SK-N-SH treated with all-trans-retinoic acid at 6 μM for 48 hours (cell line): ENCODE results near the gene CCNY.

ENCODE experiments used
- ATAC-seq: fragments of 200-7000 bp; cut with Tn5 transposase; 3 replicates; pipeline ENCODE4 v1.9.1; 2020; ENCODE audit warnings: mild to moderate bottlenecking, moderate library complexity
- ARNTL ChIP-seq: fragments of 450-650 bp; formaldehyde crosslinking; IDR thresholded peaks from 2 replicates; pipeline ENCODE4 v1.5.0; 2020; ENCODE audit warnings: low read depth, mild to moderate bottlenecking, moderate library complexity, borderline replicate concordance
- BACH2 ChIP-seq: fragments of 250-450 bp; sonication (Bioruptor Pico); IDR thresholded peaks from 2 replicates; pipeline ENCODE4 v1.9.0; 2021; ENCODE audit warnings: mild to moderate bottlenecking, borderline replicate concordance
- GLIS3 ChIP-seq: fragments of 250-450 bp; sonication (Bioruptor Pico); IDR thresholded peaks from 2 replicates; pipeline ENCODE4 v1.5.0; 2020; ENCODE audit warnings: mild to moderate bottlenecking, moderate library complexity
- ISL1 ChIP-seq: fragments of 250-450 bp; sonication (Bioruptor Pico); IDR thresholded peaks from 2 replicates; pipeline ENCODE4 v2.1.2; 2022; ENCODE audit warnings: mild to moderate bottlenecking, moderate library complexity
- OSR1 ChIP-seq: fragments of 250-450 bp; sonication (Bioruptor Pico); IDR thresholded peaks from 2 replicates; pipeline ENCODE4 v1.8.0; 2022; ENCODE audit warnings: moderate library complexity, mild to moderate bottlenecking, inconsistent platforms
- PPARA ChIP-seq: fragments of 250-450 bp; sonication (Bioruptor Pico); IDR thresholded peaks from 2 replicates; pipeline ENCODE4 v1.5.0; 2020; ENCODE audit warnings: mild to moderate bottlenecking, borderline replicate concordance
- SNAI2 ChIP-seq: fragments of 250-450 bp; sonication (Bioruptor Pico); IDR thresholded peaks from 2 replicates; pipeline ENCODE4 v1.5.0; 2020; ENCODE audit warnings: mild to moderate bottlenecking, moderate library complexity
- TCF4 ChIP-seq: fragments of 250-450 bp; sonication (Bioruptor Pico); IDR thresholded peaks from 2 replicates; pipeline ENCODE4 v1.8.0; 2021; ENCODE audit warnings: mild to moderate bottlenecking, moderate library complexity, borderline replicate concordance
- ZC3H10 ChIP-seq: fragments of 250-450 bp; sonication (Bioruptor Pico); IDR thresholded peaks from 2 replicates; pipeline ENCODE4 v1.5.1; 2021; ENCODE audit warnings: mild to moderate bottlenecking, moderate library complexity
- ZFP3 ChIP-seq: fragments of 250-450 bp; sonication (Bioruptor Pico); IDR thresholded peaks from 2 replicates; pipeline ENCODE4 v1.5.0; 2020; ENCODE audit warnings: mild to moderate bottlenecking, moderate library complexity
- ZFP30 ChIP-seq: fragments of 450-650 bp; formaldehyde crosslinking; IDR thresholded peaks from 2 replicates; pipeline ENCODE4 v1.5.0; 2022; ENCODE audit warnings: mild to moderate bottlenecking, moderate library complexity
- ZNF565 ChIP-seq: fragments of 450-650 bp; formaldehyde crosslinking; conservative IDR thresholded peaks from 2 replicates; pipeline ENCODE4 v1.5.0; 2020; ENCODE audit warnings: low read depth, mild to moderate bottlenecking, moderate library complexity
- ZNF70 ChIP-seq: fragments of 450-650 bp; formaldehyde crosslinking; IDR thresholded peaks from 2 replicates; pipeline ENCODE4 v1.5.0; 2020; ENCODE audit warnings: mild to moderate bottlenecking, moderate library complexity
- ZNF8 ChIP-seq: fragments of 450-650 bp; formaldehyde crosslinking; IDR thresholded peaks from 2 replicates; pipeline ENCODE4 v1.5.0; 2020; ENCODE audit warnings: mild to moderate bottlenecking, moderate library complexity
- TF ChIP-seq, protein P1 (sequence below): fragments of 250-450 bp; sonication (Bioruptor Pico); IDR thresholded peaks from 2 replicates; pipeline ENCODE4 v1.5.1; 2020; ENCODE audit warnings: low read depth, mild to moderate bottlenecking, moderate library complexity
- TF ChIP-seq, protein P2 (sequence below): fragments of 250-450 bp; sonication (Bioruptor Pico); IDR thresholded peaks from 2 replicates; pipeline ENCODE4 v1.8.0; 2020; ENCODE audit warnings: mild to moderate bottlenecking, moderate library complexity, borderline replicate concordance
- TF ChIP-seq, protein P3 (sequence below): fragments of 250-450 bp; sonication (Bioruptor Pico); IDR thresholded peaks from 2 replicates; pipeline ENCODE4 v1.5.1; 2021; ENCODE audit warnings: mild to moderate bottlenecking, moderate library complexity
- TF ChIP-seq, protein P4 (sequence below): fragments of 250-450 bp; sonication (Bioruptor Pico); IDR thresholded peaks from 2 replicates; pipeline ENCODE4 v1.5.0; 2020; ENCODE audit warnings: mild to moderate bottlenecking, moderate library complexity

CCNY gene

DNA sequence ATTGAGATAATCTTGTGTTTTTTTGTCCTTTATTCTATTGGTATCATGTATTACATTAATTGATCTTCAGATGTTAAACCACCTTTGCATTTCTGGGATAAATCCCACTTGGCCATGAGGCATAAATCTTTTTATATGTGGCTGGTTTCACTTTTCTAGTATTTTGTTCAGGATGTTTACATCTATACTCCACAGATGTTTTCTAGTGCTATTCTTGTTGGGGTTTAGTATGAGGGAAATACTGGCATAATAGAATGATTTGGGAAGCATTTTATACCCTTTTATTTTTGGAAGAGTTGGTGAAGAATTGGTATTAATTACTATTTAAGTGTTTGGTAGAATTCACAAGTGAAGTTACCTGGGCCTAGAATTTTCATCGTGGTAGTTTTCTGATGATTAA, 41.8 kb upstream of the CCNY start (continued):
- TF ChIP-seq, protein P1, sequence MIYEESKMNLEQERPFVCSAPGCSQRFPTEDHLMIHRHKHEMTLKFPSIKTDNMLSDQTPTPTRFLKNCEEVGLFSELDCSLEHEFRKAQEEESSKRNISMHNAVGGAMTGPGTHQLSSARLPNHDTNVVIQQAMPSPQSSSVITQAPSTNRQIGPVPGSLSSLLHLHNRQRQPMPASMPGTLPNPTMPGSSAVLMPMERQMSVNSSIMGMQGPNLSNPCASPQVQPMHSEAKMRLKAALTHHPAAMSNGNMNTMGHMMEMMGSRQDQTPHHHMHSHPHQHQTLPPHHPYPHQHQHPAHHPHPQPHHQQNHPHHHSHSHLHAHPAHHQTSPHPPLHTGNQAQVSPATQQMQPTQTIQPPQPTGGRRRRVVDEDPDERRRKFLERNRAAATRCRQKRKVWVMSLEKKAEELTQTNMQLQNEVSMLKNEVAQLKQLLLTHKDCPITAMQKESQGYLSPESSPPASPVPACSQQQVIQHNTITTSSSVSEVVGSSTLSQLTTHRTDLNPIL (CRISPR knock-in tag) = no peak
- TF ChIP-seq ZNF70 (CRISPR knock-in tag) = no peak
- TF ChIP-seq ZNF8 (CRISPR knock-in tag) = no peak
- no peak for TF ChIP-seq BACH2 (CRISPR knock-in tag)
- no peak for TF ChIP-seq SNAI2 (CRISPR knock-in tag)
- TF ChIP-seq PPARA (CRISPR knock-in tag) = no peak

DNA sequence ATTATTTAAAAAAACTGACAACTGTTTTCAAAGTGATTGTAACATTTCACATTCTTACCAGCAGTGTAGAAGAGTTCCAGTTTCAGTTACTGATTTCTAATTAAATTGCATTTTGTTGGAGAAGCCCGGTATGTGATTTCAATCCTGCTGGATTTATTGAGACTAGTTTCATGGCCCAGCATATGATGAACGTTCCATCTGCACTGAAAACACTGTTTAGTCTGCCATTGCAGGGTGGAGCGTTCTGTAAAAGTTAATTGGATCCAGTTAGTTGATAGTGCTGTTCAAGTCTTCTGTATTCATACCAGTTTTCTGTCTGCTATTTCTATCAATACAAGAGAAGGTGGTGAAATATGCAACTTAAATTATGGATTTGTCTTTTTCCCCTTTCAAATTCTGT, 37.3 kb upstream of the CCNY start:
- no peak for ATAC-seq
- TF ChIP-seq BACH2 (CRISPR knock-in tag) (no peak), ZFP3 (CRISPR knock-in tag) (no peak)

DNA sequence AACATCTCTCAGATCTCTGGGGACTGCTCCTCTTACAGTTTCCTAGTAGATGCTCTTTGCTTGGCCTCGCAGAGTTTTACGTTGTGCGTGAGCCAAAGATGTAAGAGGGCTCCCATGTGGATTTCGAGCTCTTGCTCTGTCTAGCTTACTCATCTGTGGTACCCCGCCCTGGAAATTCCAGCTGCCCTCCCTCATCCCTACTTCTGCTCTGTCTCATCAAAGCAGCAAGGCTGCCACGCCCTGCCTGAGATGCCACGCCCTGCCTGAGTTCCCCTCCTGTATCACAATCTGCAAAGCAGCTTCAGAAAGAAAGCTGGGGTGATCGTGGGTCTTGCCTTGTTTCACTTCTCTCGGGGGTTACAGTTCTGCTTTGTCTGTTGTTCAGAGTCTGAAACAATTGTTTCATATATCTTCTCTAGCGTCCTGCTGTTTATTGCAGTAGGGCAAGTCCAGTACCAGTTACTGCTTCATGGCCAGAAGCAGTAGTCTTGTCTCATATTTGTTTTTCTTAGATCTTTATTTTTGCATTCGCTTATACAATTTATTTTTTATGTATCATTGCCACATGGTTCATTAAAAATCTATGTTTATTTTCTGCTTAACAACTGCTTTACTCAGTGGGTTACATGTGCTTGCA, 36.1 kb upstream of the CCNY start:
- no peak; the same call in 2 of the 3 replicates for ATAC-seq
- TF ChIP-seq ZNF565 (CRISPR knock-in tag) = no peak
- TF ChIP-seq, protein P1 (CRISPR knock-in tag) = no peak
- no peak for TF ChIP-seq SNAI2 (CRISPR knock-in tag)
- TF ChIP-seq, protein P2, sequence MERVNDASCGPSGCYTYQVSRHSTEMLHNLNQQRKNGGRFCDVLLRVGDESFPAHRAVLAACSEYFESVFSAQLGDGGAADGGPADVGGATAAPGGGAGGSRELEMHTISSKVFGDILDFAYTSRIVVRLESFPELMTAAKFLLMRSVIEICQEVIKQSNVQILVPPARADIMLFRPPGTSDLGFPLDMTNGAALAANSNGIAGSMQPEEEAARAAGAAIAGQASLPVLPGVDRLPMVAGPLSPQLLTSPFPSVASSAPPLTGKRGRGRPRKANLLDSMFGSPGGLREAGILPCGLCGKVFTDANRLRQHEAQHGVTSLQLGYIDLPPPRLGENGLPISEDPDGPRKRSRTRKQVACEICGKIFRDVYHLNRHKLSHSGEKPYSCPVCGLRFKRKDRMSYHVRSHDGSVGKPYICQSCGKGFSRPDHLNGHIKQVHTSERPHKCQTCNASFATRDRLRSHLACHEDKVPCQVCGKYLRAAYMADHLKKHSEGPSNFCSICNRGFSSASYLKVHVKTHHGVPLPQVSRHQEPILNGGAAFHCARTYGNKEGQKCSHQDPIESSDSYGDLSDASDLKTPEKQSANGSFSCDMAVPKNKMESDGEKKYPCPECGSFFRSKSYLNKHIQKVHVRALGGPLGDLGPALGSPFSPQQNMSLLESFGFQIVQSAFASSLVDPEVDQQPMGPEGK (CRISPR knock-in tag) = no peak
- TF ChIP-seq, protein P3, sequence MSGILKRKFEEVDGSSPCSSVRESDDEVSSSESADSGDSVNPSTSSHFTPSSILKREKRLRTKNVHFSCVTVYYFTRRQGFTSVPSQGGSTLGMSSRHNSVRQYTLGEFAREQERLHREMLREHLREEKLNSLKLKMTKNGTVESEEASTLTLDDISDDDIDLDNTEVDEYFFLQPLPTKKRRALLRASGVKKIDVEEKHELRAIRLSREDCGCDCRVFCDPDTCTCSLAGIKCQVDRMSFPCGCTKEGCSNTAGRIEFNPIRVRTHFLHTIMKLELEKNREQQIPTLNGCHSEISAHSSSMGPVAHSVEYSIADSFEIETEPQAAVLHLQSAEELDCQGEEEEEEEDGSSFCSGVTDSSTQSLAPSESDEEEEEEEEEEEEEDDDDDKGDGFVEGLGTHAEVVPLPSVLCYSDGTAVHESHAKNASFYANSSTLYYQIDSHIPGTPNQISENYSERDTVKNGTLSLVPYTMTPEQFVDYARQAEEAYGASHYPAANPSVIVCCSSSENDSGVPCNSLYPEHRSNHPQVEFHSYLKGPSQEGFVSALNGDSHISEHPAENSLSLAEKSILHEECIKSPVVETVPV = no peak
- no peak for TF ChIP-seq ZFP30 (CRISPR knock-in tag)
- TF ChIP-seq ZFP3 (CRISPR knock-in tag) = no peak
- TF ChIP-seq ZNF8 (CRISPR knock-in tag) = no peak
- TF ChIP-seq ARNTL (CRISPR knock-in tag) = no peak
- no peak for TF ChIP-seq ISL1 (CRISPR knock-in tag)
- TF ChIP-seq BACH2 (CRISPR knock-in tag) = no peak
- no peak for TF ChIP-seq TCF4 (CRISPR knock-in tag)
- no peak for TF ChIP-seq GLIS3

DNA sequence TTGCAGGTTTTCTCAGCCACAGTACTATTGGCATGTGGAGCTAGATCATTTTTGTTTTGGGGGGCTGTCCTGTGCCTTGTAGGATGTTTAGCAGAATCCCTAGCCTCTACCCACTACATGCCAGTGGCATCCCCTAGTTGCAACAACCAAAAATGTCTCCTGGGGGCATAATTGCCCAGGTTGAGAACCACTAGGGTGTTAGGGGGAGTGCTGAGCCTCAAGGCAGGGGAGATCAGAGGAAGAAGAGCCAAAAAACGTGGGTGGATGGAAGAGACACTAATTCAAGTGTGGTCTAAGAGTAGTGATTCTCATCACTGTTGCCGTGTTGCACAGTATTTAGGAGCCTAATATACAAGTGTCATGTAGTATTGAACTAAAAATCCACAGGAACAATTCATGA, 31.7 kb upstream of the CCNY start:
- TF ChIP-seq, protein P3 = no peak
- no peak for TF ChIP-seq ZC3H10
- TF ChIP-seq, protein P1 (CRISPR knock-in tag) = no peak
- no peak for TF ChIP-seq BACH2 (CRISPR knock-in tag)
- no peak for TF ChIP-seq OSR1
- TF ChIP-seq, protein P4, sequence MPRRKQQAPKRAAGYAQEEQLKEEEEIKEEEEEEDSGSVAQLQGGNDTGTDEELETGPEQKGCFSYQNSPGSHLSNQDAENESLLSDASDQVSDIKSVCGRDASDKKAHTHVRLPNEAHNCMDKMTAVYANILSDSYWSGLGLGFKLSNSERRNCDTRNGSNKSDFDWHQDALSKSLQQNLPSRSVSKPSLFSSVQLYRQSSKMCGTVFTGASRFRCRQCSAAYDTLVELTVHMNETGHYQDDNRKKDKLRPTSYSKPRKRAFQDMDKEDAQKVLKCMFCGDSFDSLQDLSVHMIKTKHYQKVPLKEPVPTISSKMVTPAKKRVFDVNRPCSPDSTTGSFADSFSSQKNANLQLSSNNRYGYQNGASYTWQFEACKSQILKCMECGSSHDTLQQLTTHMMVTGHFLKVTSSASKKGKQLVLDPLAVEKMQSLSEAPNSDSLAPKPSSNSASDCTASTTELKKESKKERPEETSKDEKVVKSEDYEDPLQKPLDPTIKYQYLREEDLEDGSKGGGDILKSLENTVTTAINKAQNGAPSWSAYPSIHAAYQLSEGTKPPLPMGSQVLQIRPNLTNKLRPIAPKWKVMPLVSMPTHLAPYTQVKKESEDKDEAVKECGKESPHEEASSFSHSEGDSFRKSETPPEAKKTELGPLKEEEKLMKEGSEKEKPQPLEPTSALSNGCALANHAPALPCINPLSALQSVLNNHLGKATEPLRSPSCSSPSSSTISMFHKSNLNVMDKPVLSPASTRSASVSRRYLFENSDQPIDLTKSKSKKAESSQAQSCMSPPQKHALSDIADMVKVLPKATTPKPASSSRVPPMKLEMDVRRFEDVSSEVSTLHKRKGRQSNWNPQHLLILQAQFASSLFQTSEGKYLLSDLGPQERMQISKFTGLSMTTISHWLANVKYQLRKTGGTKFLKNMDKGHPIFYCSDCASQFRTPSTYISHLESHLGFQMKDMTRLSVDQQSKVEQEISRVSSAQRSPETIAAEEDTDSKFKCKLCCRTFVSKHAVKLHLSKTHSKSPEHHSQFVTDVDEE = no peak
- TF ChIP-seq ISL1 (CRISPR knock-in tag) = no peak
- no peak for TF ChIP-seq ZNF70 (CRISPR knock-in tag)
- TF ChIP-seq, all 23 proteins: peak for 0
- ATAC-seq = no peak
